ENCODE data around the gene AADAT.

DNA sequence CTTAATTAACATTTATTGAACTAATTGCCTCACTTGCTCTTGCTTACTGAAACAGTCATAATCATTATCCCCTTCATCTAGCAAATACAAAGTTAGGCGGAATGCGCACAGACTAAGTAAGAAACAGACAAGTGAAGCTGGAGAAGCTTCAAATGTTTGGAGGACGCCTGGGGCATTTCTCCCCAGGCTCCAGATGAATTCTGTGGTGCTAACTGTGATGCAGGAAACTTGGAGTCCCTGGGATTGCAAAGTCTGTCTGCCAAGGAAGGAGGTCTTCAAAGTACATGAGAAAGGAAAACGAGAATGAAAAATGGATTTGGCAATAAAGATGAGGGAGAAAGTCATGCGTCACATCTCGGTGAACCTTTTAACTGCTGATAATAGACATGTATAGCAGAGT is 40.0 kb downstream of the AADAT start:
- TF ChIP-seq, protein P1, sequence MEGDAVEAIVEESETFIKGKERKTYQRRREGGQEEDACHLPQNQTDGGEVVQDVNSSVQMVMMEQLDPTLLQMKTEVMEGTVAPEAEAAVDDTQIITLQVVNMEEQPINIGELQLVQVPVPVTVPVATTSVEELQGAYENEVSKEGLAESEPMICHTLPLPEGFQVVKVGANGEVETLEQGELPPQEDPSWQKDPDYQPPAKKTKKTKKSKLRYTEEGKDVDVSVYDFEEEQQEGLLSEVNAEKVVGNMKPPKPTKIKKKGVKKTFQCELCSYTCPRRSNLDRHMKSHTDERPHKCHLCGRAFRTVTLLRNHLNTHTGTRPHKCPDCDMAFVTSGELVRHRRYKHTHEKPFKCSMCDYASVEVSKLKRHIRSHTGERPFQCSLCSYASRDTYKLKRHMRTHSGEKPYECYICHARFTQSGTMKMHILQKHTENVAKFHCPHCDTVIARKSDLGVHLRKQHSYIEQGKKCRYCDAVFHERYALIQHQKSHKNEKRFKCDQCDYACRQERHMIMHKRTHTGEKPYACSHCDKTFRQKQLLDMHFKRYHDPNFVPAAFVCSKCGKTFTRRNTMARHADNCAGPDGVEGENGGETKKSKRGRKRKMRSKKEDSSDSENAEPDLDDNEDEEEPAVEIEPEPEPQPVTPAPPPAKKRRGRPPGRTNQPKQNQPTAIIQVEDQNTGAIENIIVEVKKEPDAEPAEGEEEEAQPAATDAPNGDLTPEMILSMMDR (conservative IDR thresholded peaks at IDR 0.05; ENCODE audit: low read depth, low read length): no peak
- TF ChIP-seq EZH2 (IDR thresholded peaks at IDR 0.05; ENCODE audit: borderline replicate concordance, low read depth, low read length, poor library complexity, severe bottlenecking): no peak

All from A673 (cell line).